Fibroblast of peridontal ligament (primary cell): ENCODE measurements around the gene GFRA1.

Source experiments
- DNase-seq: peaks from one replicate; pipeline ENCODE4 v3.0.0-alpha.2; 2010; ENCODE audit errors: extremely low read depth

The GFRA1 gene

DNA sequence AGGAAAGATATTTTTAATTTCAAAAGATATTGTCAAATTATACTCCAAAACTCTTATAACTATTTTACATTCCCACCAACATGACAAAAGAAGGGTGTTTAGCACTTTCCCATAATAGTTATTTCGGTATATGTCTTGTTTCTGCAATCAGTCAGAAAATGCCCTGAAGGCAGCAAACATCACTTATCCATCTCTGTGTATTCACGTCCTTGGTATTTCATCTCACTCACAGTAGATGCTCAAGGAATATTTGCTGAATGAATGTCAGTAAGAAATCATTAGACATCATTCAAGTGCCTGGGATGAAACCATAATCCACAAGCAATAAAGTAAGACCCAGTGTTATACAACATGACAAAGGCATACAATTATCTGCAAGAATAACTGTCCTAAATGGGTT is 112.7 kb downstream of the GFRA1 start:
- DNase-seq, result no peak

DNA sequence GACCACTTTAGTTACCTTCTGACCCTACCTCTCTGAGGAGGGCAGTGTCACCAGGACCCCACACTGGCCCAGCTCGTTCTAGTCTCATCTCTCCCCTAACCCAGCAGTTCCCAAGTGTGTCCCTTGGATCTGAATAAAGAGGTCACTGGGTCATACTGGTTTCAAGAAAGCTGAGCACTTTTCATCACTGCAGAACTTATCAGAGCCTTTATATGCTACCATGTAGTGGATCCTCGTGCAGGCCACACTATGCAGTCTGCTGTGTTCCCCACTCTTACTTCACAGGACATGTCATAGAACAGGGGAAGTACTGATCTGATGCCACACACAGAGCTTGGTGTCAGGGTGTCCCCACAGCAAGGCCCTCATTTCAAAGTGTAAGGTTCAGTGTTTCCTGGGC is 113.8 kb downstream of the GFRA1 start:
- no peak for DNase-seq

GRCh38 chr10:116158036-116158435 is 115.0 kb downstream of the GFRA1 start:
- no peak for DNase-seq

DNA sequence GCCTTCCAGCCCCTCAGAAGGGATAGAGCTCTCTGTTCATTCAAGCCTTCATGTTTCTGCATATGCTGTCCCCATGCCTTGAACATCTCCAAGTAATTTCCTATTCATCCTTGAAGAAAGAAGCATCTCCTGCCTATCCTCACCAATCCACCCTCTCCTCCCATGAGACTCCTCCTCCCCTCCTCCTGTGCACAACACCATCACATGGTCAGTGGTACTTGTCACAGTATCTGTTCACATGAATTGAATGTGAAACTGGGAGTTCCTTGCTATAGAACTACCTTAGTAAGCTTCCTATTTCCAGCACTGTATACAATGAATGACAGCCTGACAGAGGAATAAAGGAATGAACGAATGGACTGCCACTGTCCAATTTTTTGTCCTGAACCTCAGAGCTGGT is 115.5 kb downstream of the GFRA1 start:
- DNase-seq, result no peak

DNA sequence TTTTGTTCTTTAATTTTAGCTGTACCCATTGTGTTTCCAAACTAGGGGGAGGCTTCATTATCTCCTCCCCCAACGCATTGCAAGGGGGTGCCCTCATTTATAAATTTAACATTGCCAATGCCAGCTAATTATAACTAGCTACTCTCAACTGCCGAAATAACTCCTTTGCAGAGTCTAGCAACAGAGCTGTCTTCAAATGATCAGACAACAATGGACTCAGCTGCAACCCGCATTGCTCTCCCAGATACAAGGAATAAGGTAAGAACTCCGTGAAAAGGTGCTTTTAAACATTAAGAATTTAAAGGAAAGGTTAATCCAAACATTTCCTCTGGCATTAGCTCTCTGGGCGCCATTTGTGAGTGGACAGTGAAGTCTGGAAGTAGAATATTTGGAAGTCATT is 116.2 kb downstream of the GFRA1 start:
- DNase-seq, result no peak

DNA sequence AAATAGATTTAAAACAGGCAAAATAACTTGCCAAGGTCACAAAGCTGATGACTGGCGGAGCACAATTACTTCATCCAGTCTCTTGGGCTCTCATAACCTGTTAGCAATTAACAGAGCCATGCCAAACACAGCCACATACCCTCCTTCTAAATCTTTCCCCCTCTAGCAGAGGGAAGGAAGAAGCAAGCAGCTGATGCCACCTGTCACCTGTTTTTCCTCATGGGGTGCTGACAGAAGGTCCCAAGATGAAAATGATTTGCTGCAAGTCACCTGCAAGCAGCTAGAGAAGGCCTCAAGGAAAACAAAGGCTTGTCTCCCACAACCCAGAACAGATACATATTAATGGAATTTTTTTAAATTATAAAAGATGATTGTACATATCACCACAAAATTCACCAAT is 117.8 kb downstream of the GFRA1 start:
- DNase-seq, result no peak

GRCh38 chr10:116154651-116155050 is 118.4 kb downstream of the GFRA1 start:
- DNase-seq, result no peak

GRCh38 chr10:116151076-116151475 is 121.9 kb downstream of the GFRA1 start:
- no peak for DNase-seq

GRCh38 chr10:116150606-116151005 is 122.4 kb downstream of the GFRA1 start:
- DNase-seq, result no peak

DNA sequence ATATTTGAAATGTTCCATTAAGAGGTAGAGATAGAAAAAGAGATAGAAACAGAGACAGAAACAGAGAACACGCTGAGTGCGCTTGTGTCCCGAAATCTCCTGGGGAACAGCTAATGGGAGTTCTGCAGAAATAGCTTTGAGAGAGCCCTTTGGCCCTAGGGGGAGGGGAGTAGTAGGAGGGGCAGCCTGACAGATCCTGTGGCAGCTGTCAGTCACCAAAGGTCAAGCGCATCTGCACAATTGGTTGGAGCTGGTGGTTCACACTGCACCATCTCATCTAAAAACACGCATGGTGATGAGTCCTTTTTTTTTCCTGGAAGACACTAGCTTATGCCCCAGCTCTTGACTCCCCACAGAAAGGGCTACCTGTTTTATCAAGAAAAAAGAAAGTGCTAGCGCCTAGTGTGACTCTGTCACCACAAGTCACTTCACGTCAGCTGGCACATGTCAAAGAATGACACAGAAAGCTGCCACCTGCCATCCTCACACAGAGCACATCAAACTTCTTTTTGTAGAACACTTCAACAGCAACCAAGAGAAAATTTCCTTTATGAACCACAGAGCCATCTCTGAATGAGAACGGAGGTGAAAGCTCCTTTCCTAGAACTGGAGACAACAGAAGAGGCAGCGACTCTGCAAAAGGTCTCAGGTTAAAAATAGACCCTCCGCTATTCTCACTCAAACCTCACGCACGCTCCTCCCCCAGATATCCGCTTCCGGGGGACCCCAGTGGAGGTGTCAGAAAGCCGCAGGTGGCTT is 125.7 kb downstream of the GFRA1 start:
- DNase-seq, result no peak

DNA sequence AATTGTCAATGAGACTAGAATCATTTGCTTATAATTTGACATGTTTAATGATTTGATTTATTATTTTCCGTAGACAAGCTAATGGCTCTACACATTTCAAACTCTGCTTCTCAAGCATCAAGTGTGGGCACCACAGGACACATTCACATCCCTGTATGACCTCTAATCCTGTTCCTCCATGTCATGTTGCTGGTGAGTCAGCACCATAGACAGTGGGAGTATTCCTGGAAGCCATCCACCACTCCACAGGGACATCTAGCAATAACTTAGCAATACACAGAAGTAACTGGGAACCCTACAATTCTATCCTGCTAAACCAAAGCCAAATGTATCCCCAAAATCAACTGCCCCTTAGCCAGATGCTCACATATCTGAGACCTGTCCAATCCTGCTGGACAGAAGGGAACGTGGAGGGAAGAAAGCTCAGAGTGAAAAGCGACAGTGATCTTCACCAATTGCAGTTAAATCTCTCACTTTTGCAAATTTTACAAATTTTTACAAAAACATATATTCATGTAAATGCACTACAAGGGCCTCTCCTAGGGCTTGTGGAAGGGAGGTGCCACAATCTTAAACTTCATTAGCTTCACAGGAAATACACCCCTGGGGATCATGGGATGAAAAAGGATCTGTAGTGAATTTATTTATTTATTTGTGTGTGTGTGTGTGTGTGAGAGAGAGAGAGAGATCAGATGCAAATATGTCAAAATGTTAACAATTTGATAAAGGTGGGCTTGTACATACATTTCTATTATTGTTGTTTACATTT is 126.5 kb downstream of the GFRA1 start:
- no peak for DNase-seq

DNA sequence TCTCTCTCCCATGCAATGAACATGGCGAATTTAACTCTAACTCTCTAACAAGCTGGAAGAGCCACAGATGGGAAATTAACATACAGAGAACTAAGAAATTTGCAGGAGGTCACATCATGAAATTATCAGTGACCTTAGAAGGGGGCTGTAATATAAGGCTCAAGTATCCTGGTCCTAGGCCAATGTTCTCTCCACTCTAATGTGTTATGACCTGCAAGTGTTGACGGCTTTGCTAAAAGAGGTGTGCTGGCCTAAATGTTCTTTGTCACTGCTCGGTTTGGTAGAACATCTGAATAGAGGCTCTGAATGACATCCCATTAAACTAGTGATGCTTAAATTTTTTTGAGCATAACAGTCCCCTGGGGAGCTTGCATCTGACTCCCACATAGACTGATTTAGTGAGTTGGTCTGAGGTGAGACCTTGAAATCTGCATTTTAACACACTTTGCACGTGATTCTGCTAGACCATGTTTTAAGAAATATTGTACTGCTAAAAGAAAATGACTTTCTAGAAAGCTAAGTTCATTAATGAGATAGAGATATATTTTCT is 129.3 kb downstream of the GFRA1 start:
- no peak for DNase-seq

GRCh38 chr10:116141855-116142254 is 131.2 kb downstream of the GFRA1 start:
- no peak for DNase-seq

- DNase-seq, result no peak
Measured at GRCh38 chr10:116141246-116141645, 131.8 kb downstream of the GFRA1 start.

GRCh38 chr10:116139886-116140285 is 133.1 kb downstream of the GFRA1 start:
- DNase-seq, result no peak

- DNase-seq, result no peak
Measured at GRCh38 chr10:116138897-116139296, 134.1 kb downstream of the GFRA1 start.

DNA sequence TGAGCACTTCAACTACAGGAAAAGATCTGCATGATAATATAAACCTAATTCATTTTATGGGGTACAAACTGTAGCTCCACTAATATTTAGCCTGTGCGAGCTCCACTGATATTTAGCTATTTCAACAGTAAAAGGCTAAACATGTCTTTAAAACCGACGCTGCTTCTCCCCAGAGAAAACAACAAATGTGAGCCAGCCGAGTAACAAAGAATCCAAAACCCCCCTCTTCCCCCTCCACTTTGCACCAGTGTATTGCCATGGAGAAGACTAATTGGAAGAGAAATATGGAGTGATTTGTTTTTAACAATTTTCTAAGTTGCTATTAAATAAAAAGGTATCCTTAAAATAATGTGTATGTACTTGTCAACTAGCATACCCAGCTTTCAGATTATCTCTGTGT is 136.7 kb downstream of the GFRA1 start:
- no peak for DNase-seq

DNA sequence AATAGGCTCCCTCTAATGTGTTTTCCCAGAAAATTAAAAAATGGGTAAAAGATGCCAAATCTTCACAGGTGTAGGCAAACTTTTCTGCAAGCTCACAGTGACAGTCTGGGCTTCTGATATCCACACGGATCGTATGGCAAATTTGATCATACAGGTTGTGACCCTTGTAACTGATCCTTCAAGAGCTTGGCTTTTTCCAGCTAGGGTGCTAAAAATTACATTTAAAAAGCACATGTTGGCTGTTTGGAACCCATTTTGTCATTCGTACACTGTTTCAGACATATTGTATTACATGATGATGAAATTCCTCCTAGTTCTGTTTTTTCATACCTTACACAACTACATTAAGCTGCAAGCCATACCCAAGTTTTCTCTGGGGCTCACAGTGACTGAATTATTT is 138.7 kb downstream of the GFRA1 start:
- no peak for DNase-seq

- DNase-seq, result no peak
Measured at GRCh38 chr10:116133634-116134033, 139.4 kb downstream of the GFRA1 start.

DNA sequence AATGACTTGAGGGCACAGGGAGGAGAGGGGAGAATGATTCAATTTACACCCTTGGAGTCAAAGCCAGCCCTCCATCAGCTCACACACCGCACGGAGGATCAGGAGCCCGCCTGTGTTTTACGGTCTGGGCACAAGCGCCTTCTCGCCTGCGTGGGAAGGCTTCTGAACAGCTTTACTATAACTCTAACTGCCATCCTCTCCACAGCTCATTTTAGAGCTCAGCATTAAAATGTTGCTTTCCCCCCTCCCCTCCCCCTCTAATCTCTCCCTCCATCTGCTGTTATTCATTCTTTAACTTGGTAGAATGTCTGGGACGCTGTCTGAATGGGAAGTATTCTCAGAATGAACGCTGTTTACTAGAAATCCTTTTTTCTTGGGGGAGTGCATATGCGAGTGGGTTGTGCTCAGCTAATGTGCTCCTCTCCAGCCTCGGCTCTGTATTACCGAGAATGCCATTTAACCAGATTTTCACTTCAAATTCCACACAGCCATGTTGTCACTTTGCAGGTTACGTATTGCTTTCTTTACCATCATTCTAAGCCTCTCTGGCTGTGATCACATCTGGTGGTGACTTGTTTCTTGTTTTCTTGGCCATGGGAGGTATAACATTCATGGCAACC is 140.1 kb downstream of the GFRA1 start:
- no peak for DNase-seq

GRCh38 chr10:116130006-116130405 is 143.0 kb downstream of the GFRA1 start:
- DNase-seq, result no peak

DNA sequence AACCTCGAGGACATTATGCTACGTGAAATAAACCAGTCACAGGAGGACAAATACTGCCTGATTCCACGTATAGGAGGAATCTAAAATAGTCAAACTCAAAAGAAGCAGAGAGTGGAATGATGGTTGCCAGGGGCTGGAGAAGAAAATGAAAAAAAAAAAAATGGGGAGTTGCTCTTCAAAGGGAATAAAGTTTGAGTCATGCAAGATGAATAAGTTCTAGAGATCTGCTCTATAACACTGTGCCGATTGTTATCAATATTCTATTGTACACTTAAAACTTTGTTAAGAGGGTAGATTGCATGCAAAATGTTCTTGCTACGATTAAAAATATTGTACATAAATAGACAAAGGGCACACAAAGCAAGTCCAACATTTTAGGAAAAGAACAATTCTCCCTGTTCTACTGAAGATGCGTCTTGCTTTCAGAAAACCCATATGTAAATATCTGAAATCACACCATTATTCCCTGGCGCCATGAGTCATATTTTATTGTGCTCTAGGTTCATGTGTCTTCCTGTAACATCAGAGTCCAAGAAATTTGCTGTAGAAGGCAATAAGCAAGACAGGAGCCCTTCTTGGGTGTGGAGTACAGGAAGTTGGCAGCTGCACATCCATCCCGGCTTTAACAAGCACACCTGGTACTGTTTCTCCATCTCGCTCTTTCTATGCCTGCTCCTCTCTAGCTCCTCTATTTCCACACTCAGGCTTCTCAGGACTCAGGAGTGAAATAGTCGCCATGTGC is 145.9 kb downstream of the GFRA1 start:
- no peak for DNase-seq
